Tibial nerve (tissue), 4 donors: ENCODE data around the gene MYOZ3. TPM values are rescaled to one million over a fixed set of nuclear protein-coding genes. Genes with fewer than 3 reads are reported as not detected.

ENCODE experiments used
- DNase-seq, 2 donors: peaks; one replicate each; pipeline ENCODE4 v3.0.0-alpha.2; 2019; ENCODE audit warnings: low spot score in 2 of 2
- H3K27ac ChIP-seq, 4 donors: fragments of 200-600 bp; sonication (generic) in 3 of 4; one replicate each; pipeline ENCODE4 v1.5.1; 2017 to 2019; ENCODE audit warnings: mild to moderate bottlenecking in 1 of 4
- H3K27me3 ChIP-seq, 2 donors: fragments of 200-600 bp; sonication (generic) in 1 of 2; one replicate each; pipeline versions ENCODE4 v1.5.1 to v1.6.0; 2017 to 2019
- H3K36me3 ChIP-seq, 3 donors: fragments of 200-600 bp; sonication (generic); one replicate each; pipeline ENCODE4 v1.5.1; 2018 to 2019
- H3K4me1 ChIP-seq, 4 donors: fragments of 200-600 bp; sonication (generic) in 3 of 4; one replicate each; pipeline ENCODE4 v1.5.1; 2017 to 2019
- H3K4me3 ChIP-seq, 4 donors: fragments of 200-600 bp; sonication (generic) in 3 of 4; one replicate each; pipeline ENCODE4 v1.5.1; 2017 to 2019; ENCODE audit warnings: mild to moderate bottlenecking in 1 of 4, moderate library complexity in 1 of 4
- H3K9me3 ChIP-seq, 4 donors: fragments of 200-600 bp; sonication (generic) in 3 of 4; one replicate each; pipeline ENCODE4 v1.5.1; 2017 to 2019
- EP300 ChIP-seq, 2 donors: sonication (generic); formaldehyde crosslinking; IDR thresholded peaks; one replicate each; pipeline ENCODE4 v1.6.1; 2017; ENCODE audit warnings: antibody characterized with exemption in 2 of 2, mild to moderate bottlenecking in 1 of 2
- POLR2A ChIP-seq, 2 donors: fragments of 450-650 bp; IDR thresholded peaks; one replicate each; pipeline ENCODE4 v1.6.1; 2017; ENCODE audit warnings: antibody characterized with exemption in 2 of 2, mild to moderate bottlenecking in 2 of 2, moderate library complexity in 2 of 2
- WGBS, 2 donors: methylation state at CpG; one replicate each; pipeline ENCODE4 v1.1.5; 2018; 5-methylcytosine and 5-hydroxymethylcytosine counted together
- total RNA-seq, 4 donors: library from RNA; depleted of rRNA; stranded (reverse); fragments of >200 nt; gene quantifications; one replicate each; pipeline ENCODE4 v1.1.0, GENCODE V29; 2016
- TF ChIP-seq, protein P1 (sequence below), 5 experiments: fragments of 200-600 bp in 3 of 5; fragments of 450-650 bp in 2 of 5; sonication (generic) in 3 of 5; IDR thresholded peaks; one replicate each; pipeline ENCODE4 v1.5.1; 2016 to 2019; ENCODE audit warnings: antibody characterized with exemption in 5 of 5, mild to moderate bottlenecking in 3 of 5, moderate library complexity in 2 of 5

MYOZ3 gene
- total RNA-seq, 4 donors from 2014 or later: 0.30 to 9.0 (median 4.6) TPM

DNA sequence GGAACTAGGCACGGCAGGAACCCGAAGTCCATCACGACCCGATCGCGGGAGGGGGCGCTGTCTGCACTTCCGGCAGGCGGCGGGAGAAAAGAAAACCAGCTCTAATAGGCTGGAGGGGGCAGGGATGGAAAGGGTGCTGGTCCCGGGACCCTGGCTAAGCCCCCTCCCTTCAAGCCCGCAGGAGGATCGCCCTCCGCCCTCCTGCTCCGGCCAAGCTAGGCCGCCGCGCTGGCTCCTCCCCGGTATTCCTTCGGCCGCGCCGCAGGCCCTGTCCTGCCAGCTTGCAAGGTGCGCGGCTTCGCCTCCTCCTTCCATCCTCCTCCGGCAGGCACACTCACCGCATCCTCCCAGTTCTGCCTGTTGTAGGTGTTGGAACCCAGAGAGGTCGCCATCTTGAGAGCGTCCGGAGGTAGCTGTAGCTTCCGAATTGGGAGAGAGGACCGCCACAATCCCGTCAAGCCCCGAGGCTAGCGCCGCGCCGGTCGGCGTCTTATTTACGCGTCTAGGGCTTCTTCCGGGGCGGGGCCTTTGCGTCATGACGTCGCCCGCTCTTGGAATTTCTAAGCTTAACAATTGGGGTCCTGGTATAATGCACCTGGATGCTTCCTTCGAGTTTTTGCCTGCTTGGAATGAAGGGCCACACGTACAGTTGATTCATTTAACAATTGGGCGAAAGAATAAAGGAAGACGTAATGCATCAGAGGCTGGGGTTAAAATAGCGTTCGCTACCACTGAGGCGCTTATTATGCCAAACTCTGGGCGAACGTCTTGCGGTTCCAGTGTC is 39.7 kb downstream of the MYOZ3 start, which contains the start of gene RBM22:
TSS of gene RBM22 (minus strand) at position 469 of the 784 bp plus-strand sequence. CDS start at position 392, 77 bp downstream.
- Histone ChIP-seq H3K27ac (peak within 1 kb of the TSS; percentile 88 to 100 (median 98)), H3K36me3 (peaks cover 6 to 34% (median 33%) of the 10 kb centered on the region in 3 donors), H3K4me3 (peak within 1 kb of the TSS; percentile 72 to 99 (median 92)), H3K4me1 (peaks cover 0 to 28% (median 8%) of the 10 kb centered on the region in 4 donors), H3K9me3 (no peaks in the 10 kb centered on the region), H3K27me3 (no peaks in the 10 kb centered on the region)
- TF ChIP-seq EP300 (IDR thresholded peaks at IDR 0.05) (peak; percentile 92 to 98), POLR2A (IDR thresholded peaks at IDR 0.05) (peak; percentile 63 to 83)
- TF ChIP-seq, protein P1, sequence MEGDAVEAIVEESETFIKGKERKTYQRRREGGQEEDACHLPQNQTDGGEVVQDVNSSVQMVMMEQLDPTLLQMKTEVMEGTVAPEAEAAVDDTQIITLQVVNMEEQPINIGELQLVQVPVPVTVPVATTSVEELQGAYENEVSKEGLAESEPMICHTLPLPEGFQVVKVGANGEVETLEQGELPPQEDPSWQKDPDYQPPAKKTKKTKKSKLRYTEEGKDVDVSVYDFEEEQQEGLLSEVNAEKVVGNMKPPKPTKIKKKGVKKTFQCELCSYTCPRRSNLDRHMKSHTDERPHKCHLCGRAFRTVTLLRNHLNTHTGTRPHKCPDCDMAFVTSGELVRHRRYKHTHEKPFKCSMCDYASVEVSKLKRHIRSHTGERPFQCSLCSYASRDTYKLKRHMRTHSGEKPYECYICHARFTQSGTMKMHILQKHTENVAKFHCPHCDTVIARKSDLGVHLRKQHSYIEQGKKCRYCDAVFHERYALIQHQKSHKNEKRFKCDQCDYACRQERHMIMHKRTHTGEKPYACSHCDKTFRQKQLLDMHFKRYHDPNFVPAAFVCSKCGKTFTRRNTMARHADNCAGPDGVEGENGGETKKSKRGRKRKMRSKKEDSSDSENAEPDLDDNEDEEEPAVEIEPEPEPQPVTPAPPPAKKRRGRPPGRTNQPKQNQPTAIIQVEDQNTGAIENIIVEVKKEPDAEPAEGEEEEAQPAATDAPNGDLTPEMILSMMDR (IDR thresholded peaks at IDR 0.05): peak; percentile 55 to 89 (median 70)
- 0% methylated on average over 49 to 59 of the region's 59 CpGs for WGBS, 2 donors
- DNase-seq: peak; percentile 89 to 93

DNA sequence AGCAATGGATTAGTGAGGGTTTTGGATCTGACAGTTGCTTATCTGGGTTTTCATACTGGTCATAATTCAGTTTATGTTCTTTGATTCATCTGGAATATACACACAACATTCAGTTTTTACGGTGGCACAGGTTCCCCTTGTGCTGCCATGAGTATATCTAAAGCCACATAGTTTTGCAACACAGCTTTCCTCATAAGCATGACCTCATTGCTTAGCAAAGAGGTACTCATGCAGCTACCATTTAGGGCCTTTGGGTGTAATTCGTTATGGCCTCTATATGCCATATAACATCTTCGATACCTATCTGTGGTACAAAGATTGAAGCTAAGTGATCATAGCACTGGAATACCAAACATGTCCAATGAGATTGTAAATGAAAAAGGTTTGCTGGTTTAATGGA is 42.7 kb downstream of the MYOZ3 start:
- H3K4me3 ChIP-seq: no peak overlapping the region
- DNase-seq: no peak
- no peak overlapping the region for H3K27ac ChIP-seq
- peaks cover 0 to 17% (median 8%) of the 10 kb centered on the region in 3 donors for H3K36me3 ChIP-seq
- TF ChIP-seq EP300 (IDR thresholded peaks at IDR 0.05): no peak
- no peak for TF ChIP-seq POLR2A (IDR thresholded peaks at IDR 0.05)
- TF ChIP-seq, protein P1 (IDR thresholded peaks at IDR 0.05): no peak
- no peaks in the 10 kb centered on the region for H3K27me3 ChIP-seq
- WGBS, 2 donors: 78 to 89% methylated on average over 3 of the region's 3 CpGs
- H3K9me3 ChIP-seq: no peaks in the 10 kb centered on the region
- peaks cover 0 to 20% (median 8%) of the 10 kb centered on the region in 4 donors for H3K4me1 ChIP-seq

DNA sequence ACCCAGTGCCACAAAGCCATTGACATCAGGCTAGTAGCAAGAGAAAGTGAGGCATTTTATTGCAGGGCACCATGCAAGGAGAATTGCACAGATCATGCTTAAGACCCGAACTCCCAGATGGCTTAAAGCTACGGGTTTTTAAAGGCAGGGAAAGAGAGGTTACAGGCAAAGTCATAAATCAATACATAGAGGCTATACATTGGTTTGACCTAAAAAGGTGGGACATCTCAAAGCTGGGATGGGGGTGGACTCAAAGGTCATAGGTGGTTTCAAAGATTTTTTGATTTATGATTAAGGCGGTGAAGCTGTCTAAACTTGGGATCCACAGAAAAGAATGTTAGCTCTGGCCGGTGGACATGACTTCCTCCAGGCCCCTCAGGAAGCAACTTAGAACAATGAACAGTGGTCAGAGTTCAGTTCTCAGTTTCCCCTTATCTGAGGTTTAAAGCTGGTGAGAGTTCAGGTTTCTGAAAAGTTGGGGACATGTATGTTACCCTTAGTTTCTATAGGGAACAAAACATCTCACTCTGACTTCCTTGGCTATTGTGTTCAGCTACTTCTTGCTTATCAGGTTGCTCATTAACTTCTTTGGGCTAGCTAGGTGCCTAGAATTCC is 45.8 kb downstream of the MYOZ3 start:
- WGBS, 2 donors: 51 to 63% methylated on average over 4 of the region's 4 CpGs
- Histone ChIP-seq H3K27me3 (no peaks in the 10 kb centered on the region), H3K36me3 (peaks cover 0 to 44% (median 11%) of the 10 kb centered on the region in 3 donors), H3K4me3 (no peak overlapping the region), H3K27ac (no peak overlapping the region), H3K4me1 (no peaks in the 10 kb centered on the region), H3K9me3 (no peaks in the 10 kb centered on the region)
- TF ChIP-seq, protein P1 (IDR thresholded peaks at IDR 0.05): no peak
- TF ChIP-seq POLR2A (IDR thresholded peaks at IDR 0.05): no peak
- no peak for DNase-seq

DNA sequence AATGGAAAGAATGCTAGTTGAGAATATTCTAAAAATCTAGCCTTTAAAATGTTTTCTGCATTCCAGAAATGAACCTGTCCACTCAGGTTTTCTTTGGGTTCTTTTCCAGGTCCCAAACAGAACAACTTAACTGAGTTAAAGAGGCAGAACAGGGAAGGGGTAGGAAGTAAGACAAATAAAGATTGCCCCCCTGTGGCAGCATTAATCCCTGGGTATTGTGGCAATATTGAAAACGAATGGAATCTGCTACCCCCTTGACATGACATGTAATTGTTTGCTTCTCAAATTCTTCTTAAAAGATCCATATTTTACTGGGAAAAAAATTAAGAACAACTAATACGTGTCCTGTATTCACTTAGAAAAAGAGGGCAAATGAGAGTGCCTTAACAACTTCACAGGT is 49.1 kb downstream of the MYOZ3 start:
- WGBS, 2 donors: 48 to 52% methylated on average over 2 of the region's 2 CpGs
- no peak for TF ChIP-seq POLR2A (IDR thresholded peaks at IDR 0.05)
- TF ChIP-seq, protein P1 (IDR thresholded peaks at IDR 0.05): peak in 1 of 5 experiments; percentile 28
- H3K9me3 ChIP-seq: no peaks in the 10 kb centered on the region

DNA sequence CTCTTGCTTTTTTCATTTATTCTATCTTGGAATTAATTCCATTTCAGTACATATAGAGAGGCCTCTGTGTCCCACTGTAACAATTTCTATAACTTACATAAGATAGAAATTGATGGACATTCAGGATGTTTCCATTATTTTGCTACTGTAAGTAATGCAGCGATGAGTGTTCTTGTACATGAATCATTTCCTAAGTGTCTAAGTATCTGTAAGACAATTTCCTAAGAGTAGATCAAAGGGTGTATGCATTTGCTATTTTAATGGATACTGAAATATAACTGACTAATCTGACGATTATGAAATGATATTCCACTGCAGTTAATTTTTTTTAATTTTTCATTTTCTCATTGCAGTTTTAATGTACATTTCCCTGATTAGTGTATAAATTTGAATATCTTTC is 62.8 kb downstream of the MYOZ3 start:
- TF ChIP-seq POLR2A (IDR thresholded peaks at IDR 0.05) (no peak), EP300 (IDR thresholded peaks at IDR 0.05) (no peak)
- TF ChIP-seq, protein P1 (IDR thresholded peaks at IDR 0.05): no peak
- no peak overlapping the region for H3K4me3 ChIP-seq
- DNase-seq: no peak
- H3K27ac ChIP-seq: no peak overlapping the region
- H3K27me3 ChIP-seq: no peaks in the 10 kb centered on the region
- peaks cover 0 to 96% (median 19%) of the 10 kb centered on the region in 3 donors for H3K36me3 ChIP-seq
- 87 to 90% methylated on average over 2 of the region's 2 CpGs for WGBS, 2 donors
- H3K4me1 ChIP-seq: no peaks in the 10 kb centered on the region
- no peaks in the 10 kb centered on the region for H3K9me3 ChIP-seq

More for the DNA sequence above, 49.1 kb downstream of the MYOZ3 start:
- Histone ChIP-seq H3K27me3 (no peaks in the 10 kb centered on the region), H3K4me3 (no peak overlapping the region), H3K4me1 (no peaks in the 10 kb centered on the region), H3K36me3 (peaks cover 4 to 75% (median 21%) of the 10 kb centered on the region in 3 donors), H3K27ac (no peak overlapping the region)
- DNase-seq: no peak
